ENCODE results near the gene TAF4B. TPM values are rescaled to one million over a fixed set of nuclear protein-coding genes. Genes with fewer than 3 reads are reported as not detected.

Gene TAF4B
- total RNA-seq, 1 experiment from 2014 or later = 15.2 TPM

DNA sequence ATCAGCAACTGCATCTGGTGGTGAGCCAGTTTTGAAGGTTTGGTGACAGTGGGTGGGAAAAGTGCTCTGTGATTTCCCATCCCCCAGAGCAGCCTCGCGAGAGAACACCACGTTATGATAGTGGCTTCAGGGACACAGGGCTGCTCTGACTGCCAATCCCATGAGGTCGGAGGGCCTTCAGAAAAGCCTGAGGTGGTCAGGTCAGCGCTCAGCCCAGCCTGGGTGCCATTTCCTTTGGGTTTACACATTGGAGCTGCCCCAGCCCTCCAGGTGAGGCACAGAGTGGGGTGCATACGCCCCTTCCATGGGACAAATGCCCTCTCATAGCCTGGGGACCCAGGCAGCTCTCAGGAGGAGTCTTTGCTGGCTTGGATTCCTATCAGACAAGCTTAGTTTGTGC, 195.3 kb downstream of the TAF4B start:
- H3K9me3 Mint-ChIP-seq = no peaks in the 10 kb centered on the region
- H3K36me3 Mint-ChIP-seq = no peaks in the 10 kb centered on the region
- no peak overlapping the region for H3K4me3 Mint-ChIP-seq
- H3K27me3 Mint-ChIP-seq (ENCODE audit: low read depth) = 0 out of 2 replicates have a peak, but pooled peaks cover 2% of the 10 kb centered on the region
- H3K4me1 Mint-ChIP-seq = peaks cover 22% of the 10 kb centered on the region
- TF ChIP-seq SMAD4 (CRISPR knock-in tag; IDR thresholded peaks at IDR 0.05) (no peak), GTF2I (CRISPR knock-in tag; conservative IDR thresholded peaks at IDR 0.05) (no peak), ZNF281 (CRISPR knock-in tag; IDR thresholded peaks at IDR 0.05) (no peak), TP53 (CRISPR knock-in tag; IDR thresholded peaks at IDR 0.05) (no peak), TEAD1 (CRISPR knock-in tag; IDR thresholded peaks at IDR 0.05) (no peak), MLX (CRISPR knock-in tag; IDR thresholded peaks at IDR 0.05) (no peak), ERG (CRISPR knock-in tag; IDR thresholded peaks at IDR 0.05) (no peak), ZNF423 (CRISPR knock-in tag; IDR thresholded peaks at IDR 0.05) (no peak), ATF3 (CRISPR knock-in tag; conservative IDR thresholded peaks at IDR 0.05) (no peak), OVOL2 (CRISPR knock-in tag; IDR thresholded peaks at IDR 0.05; ENCODE audit: borderline replicate concordance) (no peak), ZNF232 (CRISPR knock-in tag; IDR thresholded peaks at IDR 0.05) (no peak), KAT7 (CRISPR knock-in tag; IDR thresholded peaks at IDR 0.05; ENCODE audit: borderline replicate concordance) (no peak), NFE2L1 (CRISPR knock-in tag; IDR thresholded peaks at IDR 0.05) (no peak), ZNF121 (CRISPR knock-in tag; IDR thresholded peaks at IDR 0.05) (no peak), NR1H2 (CRISPR knock-in tag; IDR thresholded peaks at IDR 0.05) (no peak), ELF4 (CRISPR knock-in tag; IDR thresholded peaks at IDR 0.05; ENCODE audit: low read depth) (no peak)
- TF ChIP-seq, protein P1, sequence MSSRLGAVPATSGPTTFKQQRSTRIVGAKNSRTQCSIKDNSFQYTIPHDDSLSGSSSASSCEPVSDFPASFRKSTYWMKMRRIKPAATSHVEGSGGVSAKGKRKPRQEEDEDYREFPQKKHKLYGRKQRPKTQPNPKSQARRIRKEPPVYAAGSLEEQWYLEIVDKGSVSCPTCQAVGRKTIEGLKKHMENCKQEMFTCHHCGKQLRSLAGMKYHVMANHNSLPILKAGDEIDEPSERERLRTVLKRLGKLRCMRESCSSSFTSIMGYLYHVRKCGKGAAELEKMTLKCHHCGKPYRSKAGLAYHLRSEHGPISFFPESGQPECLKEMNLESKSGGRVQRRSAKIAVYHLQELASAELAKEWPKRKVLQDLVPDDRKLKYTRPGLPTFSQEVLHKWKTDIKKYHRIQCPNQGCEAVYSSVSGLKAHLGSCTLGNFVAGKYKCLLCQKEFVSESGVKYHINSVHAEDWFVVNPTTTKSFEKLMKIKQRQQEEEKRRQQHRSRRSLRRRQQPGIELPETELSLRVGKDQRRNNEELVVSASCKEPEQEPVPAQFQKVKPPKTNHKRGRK (CRISPR knock-in tag; IDR thresholded peaks at IDR 0.05; ENCODE audit: borderline replicate concordance) = no peak
- TF ChIP-seq, protein P2, sequence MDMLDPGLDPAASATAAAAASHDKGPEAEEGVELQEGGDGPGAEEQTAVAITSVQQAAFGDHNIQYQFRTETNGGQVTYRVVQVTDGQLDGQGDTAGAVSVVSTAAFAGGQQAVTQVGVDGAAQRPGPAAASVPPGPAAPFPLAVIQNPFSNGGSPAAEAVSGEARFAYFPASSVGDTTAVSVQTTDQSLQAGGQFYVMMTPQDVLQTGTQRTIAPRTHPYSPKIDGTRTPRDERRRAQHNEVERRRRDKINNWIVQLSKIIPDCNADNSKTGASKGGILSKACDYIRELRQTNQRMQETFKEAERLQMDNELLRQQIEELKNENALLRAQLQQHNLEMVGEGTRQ (CRISPR knock-in tag; IDR thresholded peaks at IDR 0.05) = no peak
- TF ChIP-seq, protein P3, sequence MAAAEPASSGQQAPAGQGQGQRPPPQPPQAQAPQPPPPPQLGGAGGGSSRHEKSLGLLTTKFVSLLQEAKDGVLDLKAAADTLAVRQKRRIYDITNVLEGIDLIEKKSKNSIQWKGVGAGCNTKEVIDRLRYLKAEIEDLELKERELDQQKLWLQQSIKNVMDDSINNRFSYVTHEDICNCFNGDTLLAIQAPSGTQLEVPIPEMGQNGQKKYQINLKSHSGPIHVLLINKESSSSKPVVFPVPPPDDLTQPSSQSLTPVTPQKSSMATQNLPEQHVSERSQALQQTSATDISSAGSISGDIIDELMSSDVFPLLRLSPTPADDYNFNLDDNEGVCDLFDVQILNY (CRISPR knock-in tag; IDR thresholded peaks at IDR 0.05) = no peak
- DNase-seq (ENCODE audit: low spot score) (no peak), ATAC-seq (no peak)
- POLR2A ChIA-PET = no interaction called here
- CTCF ChIA-PET = interaction anchor here (1.0 to 1.3 kb wide), 2 partner anchors 17 to 38 kb away, joined by 3 read pairs; no protein-coding TSS in a partner anchor
- H3K27ac Mint-ChIP-seq = no peak overlapping the region

Measured in WTC11 (cell line).